ENCODE measurements around the gene RPS10.

DNA sequence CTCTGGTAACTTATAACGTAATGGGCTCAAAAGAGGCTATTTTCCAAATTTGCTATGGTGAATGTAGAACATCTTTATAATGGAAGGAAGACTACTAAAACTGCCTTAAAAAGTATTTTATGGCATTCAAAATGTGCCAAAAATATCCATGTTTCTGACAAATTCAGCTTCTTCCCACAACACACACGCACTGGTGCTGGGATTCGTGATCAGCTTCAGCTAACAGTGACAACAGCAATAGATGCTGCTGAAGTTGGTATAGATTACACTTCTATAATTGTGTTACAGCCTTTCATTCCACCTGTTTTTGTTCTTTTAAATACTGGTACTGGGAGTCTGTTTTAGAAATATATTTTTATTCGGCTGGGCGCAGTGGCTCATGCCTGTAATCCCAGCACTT, 52.4 kb downstream of the RPS10 start:
- TF ChIP-seq TAF1 (IDR thresholded peaks at IDR 0.05; ENCODE audit: borderline replicate concordance, low read depth, low read length) (no peak), POLR2A (IDR thresholded peaks at IDR 0.05; ENCODE audit: low read depth, low read length) (no peak)
